Muscle layer of colon (tissue), 2 donors: Measurements from ENCODE around the gene CDKN1B.

Experiments used
- H3K27ac ChIP-seq: one replicate; pipeline ENCODE4 v1.7.0; 2013; ENCODE audit warnings: low read depth, mild to moderate bottlenecking, low read length, moderate library complexity
- H3K27me3 ChIP-seq, 2 donors: one replicate each; pipeline ENCODE4 v1.7.0; 2013; ENCODE audit warnings: low read length in 2 of 2, mild to moderate bottlenecking in 2 of 2; ENCODE audit not compliant: insufficient read depth in 2 of 2, control insufficient read depth in 1 of 2
- H3K36me3 ChIP-seq: one replicate; pipeline ENCODE4 v1.7.0; 2013; ENCODE audit warnings: mild to moderate bottlenecking, low read length; ENCODE audit not compliant: insufficient read depth
- H3K4me1 ChIP-seq: one replicate; pipeline ENCODE4 v1.7.0; 2013; ENCODE audit warnings: mild to moderate bottlenecking, low read length; ENCODE audit not compliant: insufficient read depth
- H3K4me3 ChIP-seq, 2 donors: one replicate each; pipeline ENCODE4 v1.7.0; 2013; ENCODE audit warnings: low read length in 2 of 2, low read depth in 1 of 2, mild to moderate bottlenecking in 1 of 2, moderate library complexity in 1 of 2
- H3K9ac ChIP-seq: one replicate; pipeline ENCODE4 v1.7.0; 2013; ENCODE audit warnings: low read length
- H3K9me3 ChIP-seq: one replicate; pipeline ENCODE4 v1.7.0; 2013; ENCODE audit warnings: mild to moderate bottlenecking, low read length
- donor health status: abdominal sarcoma.
- donor health status: Adenocarcinoma of cecum.

CDKN1B gene

GRCh38 chr12:12744546-12745305, 27.6 kb downstream of the CDKN1B start:
- Histone ChIP-seq H3K36me3 (no peaks in the 10 kb centered on the region), H3K4me3 (no peak overlapping the region), H3K9ac (no peak overlapping the region), H3K27me3 (no peaks in the 10 kb centered on the region), H3K9me3 (no peaks in the 10 kb centered on the region), H3K27ac (no peak overlapping the region), H3K4me1 (peaks cover 9% of the 10 kb centered on the region)

DNA sequence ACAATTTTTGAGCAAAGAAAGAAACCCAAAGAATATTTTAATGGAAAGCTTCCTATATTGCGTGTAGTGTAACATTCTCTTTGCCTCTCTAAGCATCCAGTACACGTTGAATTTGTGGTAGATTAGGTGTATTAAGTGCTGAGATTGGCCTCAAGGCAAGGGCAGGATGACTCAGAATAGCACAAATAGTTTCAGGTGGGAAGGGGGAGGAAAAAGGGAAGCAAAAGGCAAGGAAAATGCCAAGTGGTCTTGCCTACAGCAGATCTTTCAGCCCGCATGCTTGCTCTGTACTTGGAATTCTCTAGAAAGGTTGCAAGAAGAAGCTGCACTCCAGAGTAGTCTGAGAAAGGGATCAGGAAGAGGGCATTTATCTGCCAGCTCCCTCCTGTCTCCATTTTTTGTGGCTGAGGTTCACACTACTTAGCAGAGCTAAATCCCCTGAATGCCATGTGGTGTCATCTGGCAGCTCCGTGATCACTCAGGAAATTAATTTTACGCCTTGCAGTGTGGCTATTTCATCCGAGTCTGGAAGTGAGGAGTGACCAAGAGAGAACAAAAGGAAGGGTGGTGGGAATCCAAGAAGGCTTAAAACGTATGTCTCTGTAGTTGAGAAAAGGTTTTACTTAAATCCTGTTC, 28.5 kb downstream of the CDKN1B start:
- H3K36me3 ChIP-seq = no peaks in the 10 kb centered on the region
- H3K4me3 ChIP-seq = no peak overlapping the region
- H3K27ac ChIP-seq = no peak overlapping the region
- no peak overlapping the region for H3K9ac ChIP-seq
- H3K9me3 ChIP-seq = no peaks in the 10 kb centered on the region
- H3K4me1 ChIP-seq = peaks cover 9% of the 10 kb centered on the region
- H3K27me3 ChIP-seq = no peaks in the 10 kb centered on the region

DNA sequence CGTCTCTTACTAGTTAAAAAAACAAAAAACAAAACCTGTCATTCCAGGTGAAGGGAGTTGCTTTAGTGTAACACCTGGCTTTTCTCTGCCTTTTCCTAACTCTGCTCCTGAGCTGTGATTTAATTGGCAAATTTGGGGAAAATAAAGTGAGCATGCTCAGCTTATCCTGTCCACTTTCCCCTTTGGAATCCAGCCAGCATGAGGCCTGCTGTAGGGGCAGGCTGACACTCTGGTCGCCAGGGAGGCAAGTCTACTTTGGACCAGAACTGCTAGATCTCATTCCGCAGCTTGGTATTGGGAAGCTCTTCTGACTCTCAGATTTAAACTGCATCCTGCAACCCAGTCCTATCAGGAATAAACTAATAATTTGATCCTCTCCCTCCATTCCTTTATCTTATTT, 30.1 kb downstream of the CDKN1B start:
- H3K27me3 ChIP-seq = no peaks in the 10 kb centered on the region
- no peaks in the 10 kb centered on the region for H3K36me3 ChIP-seq
- H3K4me1 ChIP-seq = no peaks in the 10 kb centered on the region
- H3K27ac ChIP-seq = no peak overlapping the region
- H3K9me3 ChIP-seq = no peaks in the 10 kb centered on the region
- H3K9ac ChIP-seq = no peak overlapping the region
- no peak overlapping the region for H3K4me3 ChIP-seq

DNA sequence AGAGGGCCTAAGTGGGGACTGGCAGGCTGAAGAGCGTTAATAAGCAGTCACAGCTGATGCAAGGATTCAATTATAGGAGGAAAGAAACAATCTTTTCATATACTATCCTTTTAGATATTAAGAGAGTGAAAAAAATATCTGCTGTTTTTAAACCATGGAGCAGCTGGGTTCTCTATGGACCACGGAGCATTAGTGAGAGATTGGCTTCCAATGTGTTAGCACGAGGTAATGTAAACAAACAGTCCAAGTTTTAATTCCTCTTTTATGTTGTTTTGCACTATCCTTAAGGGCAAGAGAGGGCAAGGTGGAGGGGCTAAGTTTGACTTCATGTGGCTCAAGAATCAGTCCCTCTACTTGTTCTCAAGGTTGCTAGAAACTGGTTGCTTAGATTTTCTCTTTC, 30.9 kb downstream of the CDKN1B start:
- Histone ChIP-seq H3K27me3 (no peaks in the 10 kb centered on the region), H3K4me3 (no peak overlapping the region), H3K36me3 (no peaks in the 10 kb centered on the region), H3K9me3 (no peaks in the 10 kb centered on the region), H3K9ac (no peak overlapping the region), H3K4me1 (no peaks in the 10 kb centered on the region), H3K27ac (no peak overlapping the region)

DNA sequence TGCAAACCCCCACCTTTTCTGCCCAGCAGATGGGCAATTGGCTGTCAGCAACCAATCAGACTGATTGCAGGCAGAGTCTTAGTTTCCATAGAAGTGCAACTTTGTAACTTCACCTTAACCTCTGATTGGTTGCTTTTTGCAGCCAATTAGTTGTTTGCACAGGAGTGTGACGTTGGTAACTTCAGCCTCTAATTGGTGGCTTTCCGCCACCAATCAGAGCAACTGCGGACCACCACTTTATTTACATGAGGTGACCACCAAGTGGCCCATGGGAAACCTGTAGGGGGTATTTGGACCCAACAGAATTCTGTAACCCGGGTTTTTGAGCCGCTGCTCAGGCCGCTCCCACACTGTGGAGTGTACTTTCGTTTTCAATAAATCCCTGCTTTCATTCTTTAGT, 32.3 kb downstream of the CDKN1B start:
- no peak overlapping the region for H3K4me3 ChIP-seq
- no peaks in the 10 kb centered on the region for H3K36me3 ChIP-seq
- no peak overlapping the region for H3K27ac ChIP-seq
- H3K4me1 ChIP-seq = no peaks in the 10 kb centered on the region
- no peaks in the 10 kb centered on the region for H3K27me3 ChIP-seq
- no peak overlapping the region for H3K9ac ChIP-seq
- H3K9me3 ChIP-seq = no peaks in the 10 kb centered on the region

DNA sequence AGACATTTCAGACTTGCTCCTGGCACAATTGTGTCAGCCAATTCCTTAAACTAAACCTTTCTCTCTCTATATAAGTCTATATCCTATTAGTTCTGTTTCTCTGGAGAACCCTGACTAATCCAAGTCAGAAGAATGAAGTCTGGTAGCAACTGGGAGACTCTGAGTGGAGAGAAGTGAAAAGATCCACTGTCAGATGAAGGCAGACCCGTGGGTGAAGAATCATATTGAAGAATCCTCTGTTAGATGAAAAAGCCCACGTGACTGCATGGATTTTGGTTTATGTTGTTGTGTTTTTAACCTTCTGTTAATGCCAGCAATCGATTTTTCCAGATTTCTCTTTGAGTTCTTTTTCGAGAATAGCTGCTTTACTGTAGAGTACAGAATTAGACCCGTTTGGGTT, 38.8 kb downstream of the CDKN1B start:
- Histone ChIP-seq H3K27ac (no peak overlapping the region), H3K4me1 (no peaks in the 10 kb centered on the region), H3K4me3 (no peak overlapping the region), H3K27me3 (no peaks in the 10 kb centered on the region), H3K9ac (no peak overlapping the region), H3K9me3 (no peaks in the 10 kb centered on the region), H3K36me3 (no peaks in the 10 kb centered on the region)

GRCh38 chr12:12757121-12757520, 40.0 kb downstream of the CDKN1B start:
- Histone ChIP-seq H3K4me3 (no peak overlapping the region), H3K27ac (no peak overlapping the region), H3K9ac (no peak overlapping the region), H3K36me3 (no peaks in the 10 kb centered on the region), H3K27me3 (no peaks in the 10 kb centered on the region), H3K4me1 (no peaks in the 10 kb centered on the region), H3K9me3 (no peaks in the 10 kb centered on the region)

- H3K9me3 ChIP-seq = no peaks in the 10 kb centered on the region
- no peaks in the 10 kb centered on the region for H3K4me1 ChIP-seq
- H3K9ac ChIP-seq = no peak overlapping the region
- H3K36me3 ChIP-seq = no peaks in the 10 kb centered on the region
- H3K4me3 ChIP-seq = no peak overlapping the region
- no peak overlapping the region for H3K27ac ChIP-seq
- no peaks in the 10 kb centered on the region for H3K27me3 ChIP-seq
Observed at GRCh38 chr12:12759234-12759915, 42.2 kb downstream of the CDKN1B start.

GRCh38 chr12:12764824-12765223, 47.7 kb downstream of the CDKN1B start:
- no peak overlapping the region for H3K4me3 ChIP-seq
- no peak overlapping the region for H3K27ac ChIP-seq
- H3K27me3 ChIP-seq = no peaks in the 10 kb centered on the region
- H3K4me1 ChIP-seq = no peaks in the 10 kb centered on the region
- H3K9me3 ChIP-seq = no peaks in the 10 kb centered on the region
- no peak overlapping the region for H3K9ac ChIP-seq
- no peaks in the 10 kb centered on the region for H3K36me3 ChIP-seq

- no peaks in the 10 kb centered on the region for H3K36me3 ChIP-seq
- no peaks in the 10 kb centered on the region for H3K9me3 ChIP-seq
Observed at GRCh38 chr12:12770262-12770661, 53.1 kb downstream of the CDKN1B start.

More at GRCh38 chr12:12770262-12770661, 53.1 kb downstream of the CDKN1B start:
- no peak overlapping the region for H3K9ac ChIP-seq
- H3K4me1 ChIP-seq = no peaks in the 10 kb centered on the region
- no peaks in the 10 kb centered on the region for H3K27me3 ChIP-seq
- H3K4me3 ChIP-seq = no peak overlapping the region
- H3K27ac ChIP-seq = no peak overlapping the region
